T-helper 1 cell (primary cell): ENCODE data around the gene ARHGAP15.
A peak's percentile ranks its signal among the peaks of the same experiment; 100 is the strongest.

ENCODE experiments used
- DNase-seq, 5 donors: peaks; one replicate each; pipeline ENCODE4 v3.0.0-alpha.2; 2012 to 2020

The ARHGAP15 gene

DNA sequence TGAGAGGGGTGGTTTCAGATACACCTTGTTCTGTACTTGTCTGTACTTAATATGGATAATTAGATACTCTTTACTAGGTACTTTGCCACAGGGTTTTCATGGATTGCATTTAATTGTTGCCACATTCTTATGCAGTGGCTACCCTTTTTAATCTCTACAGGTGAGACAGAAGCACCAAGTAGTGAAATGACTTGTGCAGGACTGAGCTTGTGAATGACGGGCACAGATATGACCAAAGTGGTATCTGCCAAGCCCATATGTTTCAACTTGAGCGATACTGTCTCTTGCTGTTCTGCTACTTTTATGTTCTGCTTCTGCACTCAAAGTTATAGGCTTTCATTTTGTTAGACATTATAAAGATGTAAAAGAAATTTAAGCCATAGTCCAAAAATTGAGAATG lies 288.2 kb downstream of the ARHGAP15 start:
- no peak for DNase-seq

DNA sequence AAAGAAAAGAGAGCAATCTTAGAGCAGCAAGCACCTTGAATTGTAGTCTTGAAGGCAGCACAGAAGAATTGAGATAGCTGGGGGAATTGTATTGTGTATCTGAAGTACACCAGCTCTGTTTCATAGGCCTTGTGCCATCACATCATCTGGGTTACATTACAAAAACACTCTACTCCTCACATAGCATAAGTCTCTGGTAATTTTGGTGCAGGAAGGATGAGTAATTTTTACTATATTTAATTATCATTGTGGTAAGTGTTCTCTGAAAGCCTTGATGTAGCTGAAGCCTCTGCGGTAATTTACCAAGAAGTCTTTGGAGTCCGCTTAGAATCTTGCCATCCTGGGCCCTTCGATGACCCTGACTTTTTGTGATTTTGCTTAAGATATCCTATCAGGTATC lies 291.1 kb downstream of the ARHGAP15 start:
- DNase-seq = peak in 1 of 5 donors; percentile 20

DNA sequence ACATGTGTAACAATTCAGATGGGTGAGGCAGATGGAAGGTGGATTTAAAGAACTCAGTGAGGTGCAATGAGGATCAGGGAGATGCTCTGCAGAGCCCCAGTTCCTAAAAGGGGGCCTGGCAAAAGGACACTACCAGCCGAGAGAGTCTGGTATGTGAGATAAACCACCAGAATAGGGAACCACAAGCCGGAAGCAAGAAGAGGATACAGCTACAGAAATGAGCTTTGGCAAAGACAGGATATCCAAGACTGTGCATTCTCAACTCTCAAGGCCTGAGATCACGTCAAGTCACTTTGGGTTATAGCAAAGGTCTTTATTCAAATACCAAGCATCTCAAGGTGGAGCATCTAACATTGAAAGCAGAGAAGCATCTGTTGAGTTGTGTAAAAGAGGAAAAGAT lies 293.5 kb downstream of the ARHGAP15 start:
- peak in 1 of 5 donors; percentile 36 for DNase-seq

DNA sequence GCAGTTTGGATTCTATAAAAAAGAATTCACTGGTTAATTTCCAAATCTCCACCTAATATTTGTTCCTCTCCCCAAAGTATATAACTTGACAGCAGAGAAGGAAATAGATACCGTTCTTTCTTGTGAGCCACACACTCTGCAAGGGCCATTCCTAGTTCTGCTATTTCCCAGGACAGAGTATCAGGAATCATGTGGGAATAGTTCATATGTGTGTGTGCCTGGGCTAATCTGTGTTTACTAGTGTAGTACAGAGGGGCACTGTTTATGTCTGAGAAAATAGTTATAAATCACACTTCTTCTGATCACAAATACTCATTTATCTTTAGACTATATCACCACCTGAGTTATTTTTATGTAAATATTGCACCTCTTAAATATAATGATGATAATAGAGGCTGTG lies 296.7 kb downstream of the ARHGAP15 start:
- no peak for DNase-seq

DNA sequence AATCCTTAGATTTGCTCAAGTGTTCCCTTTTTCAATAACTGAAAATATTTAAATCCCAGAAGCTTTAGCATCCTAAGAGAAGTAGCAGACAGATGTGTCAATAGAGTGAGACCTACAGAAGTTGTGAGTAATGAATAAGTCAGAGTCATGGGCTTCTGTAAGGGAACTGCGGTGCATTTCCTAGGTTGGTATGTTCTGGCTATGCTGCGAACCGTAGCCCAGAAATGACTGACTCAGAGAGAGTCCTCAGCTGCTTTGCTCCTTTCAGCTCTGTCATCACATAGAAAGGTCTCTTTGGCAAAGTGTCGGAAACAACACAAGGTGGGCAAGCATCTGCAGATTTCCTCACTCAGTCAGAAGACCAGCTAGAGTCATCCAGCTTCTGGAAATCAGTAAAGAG lies 297.1 kb downstream of the ARHGAP15 start:
- DNase-seq = no peak

DNA sequence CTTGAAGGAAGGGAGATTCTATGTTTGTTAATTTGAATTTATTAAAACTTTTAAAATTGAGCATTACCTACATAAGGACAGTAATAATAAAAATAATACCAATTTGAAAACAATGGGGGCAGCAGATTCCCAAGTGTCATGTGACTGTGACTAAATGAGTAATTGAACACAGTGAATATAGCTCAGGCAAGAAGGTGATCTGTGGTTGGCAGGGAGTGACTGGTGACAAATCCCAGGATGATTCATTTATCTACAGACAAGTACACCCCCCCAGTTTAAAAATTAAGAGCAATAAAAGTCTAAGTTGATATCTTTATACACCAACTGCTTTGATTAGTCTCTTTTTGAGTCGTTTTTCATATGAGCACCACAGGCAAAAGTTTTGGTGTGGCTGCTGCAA lies 299.5 kb downstream of the ARHGAP15 start:
- DNase-seq = no peak

DNA sequence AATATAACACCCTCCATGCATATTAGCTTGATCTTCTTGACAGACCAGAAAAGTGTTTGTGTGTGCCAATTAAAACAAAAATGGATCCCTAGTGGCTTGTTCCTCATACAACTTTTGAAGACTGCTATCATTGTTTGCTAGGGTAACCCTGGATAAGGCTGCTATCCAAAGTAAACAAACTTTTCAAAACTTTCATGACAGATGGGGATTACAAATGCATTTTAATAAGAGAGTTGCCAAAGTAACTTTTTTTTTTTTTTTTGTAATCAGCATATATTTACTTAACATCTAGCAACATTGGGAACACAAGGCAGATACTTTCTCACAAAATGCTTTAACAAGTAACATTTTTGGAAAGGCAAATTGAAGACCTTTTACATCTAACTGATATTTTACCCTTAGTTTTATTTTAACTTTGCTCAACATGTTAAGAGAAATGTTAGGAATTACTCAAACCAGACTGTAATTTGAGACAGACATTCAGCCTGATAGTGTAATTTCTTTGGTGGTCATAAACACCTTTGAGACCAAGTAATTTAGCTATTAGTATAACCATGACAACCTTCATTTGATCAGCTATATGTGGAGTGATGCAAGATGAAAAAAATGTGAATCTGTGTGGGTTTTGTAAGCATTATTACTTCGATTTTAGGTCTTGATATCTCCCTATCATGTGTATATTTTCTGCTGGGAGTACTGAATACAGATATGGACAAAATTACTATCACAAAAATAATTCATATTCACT lies 300.9 kb downstream of the ARHGAP15 start:
- DNase-seq = no peak

DNA sequence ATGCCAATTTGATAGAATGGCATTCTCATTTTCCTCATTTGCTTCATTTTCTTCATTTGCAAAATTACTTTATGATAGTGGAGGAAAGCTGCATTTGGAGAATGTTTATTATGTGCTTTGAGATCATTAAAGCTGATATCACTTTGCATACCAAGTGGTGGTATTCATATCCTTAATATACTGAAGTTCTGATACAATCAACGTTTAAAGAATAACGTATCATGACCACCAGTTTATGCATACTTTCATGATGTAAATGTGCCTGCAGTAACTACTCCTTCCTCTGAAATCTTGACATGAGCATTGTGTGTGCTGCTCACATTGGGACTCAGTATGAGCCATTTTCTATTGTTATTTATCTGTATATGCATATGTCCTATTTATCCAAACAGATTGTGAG lies 302.1 kb downstream of the ARHGAP15 start:
- no peak for DNase-seq

DNA sequence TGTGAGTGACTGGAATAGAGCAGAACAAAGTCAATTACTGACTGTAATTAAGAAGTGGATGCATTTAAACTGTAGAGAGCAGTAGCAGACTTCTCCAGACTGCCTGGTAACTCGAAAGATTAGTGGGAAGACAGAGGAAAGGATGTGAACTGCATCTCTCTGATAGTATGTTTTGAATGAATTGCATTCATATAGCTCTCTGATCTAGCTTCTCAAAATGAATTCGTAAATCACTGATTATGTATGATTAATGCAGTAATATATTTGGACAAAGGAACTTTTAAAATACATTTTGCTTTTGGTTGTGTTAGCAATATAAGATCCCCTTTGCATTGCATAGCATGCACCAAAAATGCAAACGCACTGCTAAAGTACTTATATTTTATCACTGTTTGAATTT lies 304.0 kb downstream of the ARHGAP15 start:
- no peak for DNase-seq

DNA sequence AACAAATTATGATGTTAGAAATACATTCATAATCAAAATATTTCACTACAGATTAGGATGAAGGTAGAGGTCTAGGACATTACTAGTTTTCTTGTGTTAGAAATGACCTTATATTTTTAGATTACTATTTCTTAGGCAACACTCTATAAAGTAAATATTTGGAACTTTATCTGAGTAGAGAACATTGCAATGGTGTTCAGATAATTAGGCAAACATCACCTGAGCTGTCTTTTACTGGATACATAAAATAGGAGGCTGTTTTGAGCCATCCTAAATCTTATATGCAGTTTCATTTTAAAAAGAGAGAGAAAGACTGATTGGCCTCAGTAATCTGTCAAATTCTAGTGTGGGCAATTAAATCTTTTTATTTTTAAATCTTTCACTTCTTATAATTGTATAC lies 304.6 kb downstream of the ARHGAP15 start:
- no peak for DNase-seq

DNA sequence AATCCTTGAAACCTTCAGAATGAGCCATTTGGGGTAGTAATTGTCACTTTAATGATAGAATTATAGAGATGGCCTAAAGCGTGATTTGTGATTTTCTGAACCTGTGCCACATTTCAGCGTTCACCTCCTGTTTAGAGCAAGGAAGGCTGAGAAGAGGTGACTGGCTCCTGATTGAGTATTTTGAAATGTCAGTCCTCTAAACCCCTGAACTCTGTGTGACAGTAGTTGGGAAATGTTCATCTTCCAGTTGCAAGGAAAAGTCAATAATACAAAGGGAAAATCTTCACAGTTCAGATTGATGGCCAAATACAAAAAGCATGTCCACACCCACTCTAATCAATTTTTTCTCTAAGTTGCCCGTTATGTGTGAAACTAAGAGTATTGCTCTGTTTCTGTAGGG lies 305.2 kb downstream of the ARHGAP15 start:
- DNase-seq = no peak

DNA sequence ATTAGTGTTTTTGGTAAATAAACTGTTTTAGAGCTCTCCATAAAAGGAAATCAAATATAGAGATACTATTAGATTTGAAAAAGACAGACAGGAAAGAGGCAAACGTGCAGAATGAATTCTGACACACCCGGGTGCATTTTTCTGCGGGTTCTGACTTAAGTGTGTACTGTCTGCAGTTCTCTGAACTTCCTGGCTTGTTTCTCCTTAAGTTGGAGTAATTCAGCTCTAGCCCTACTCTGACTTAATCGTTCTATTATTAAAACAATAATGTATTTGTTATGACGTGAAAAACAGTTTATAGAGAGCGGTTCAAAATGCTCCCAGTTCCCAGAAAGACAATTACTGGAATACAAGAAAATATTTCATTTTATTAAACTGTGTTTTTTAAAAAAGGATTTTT lies 305.9 kb downstream of the ARHGAP15 start:
- no peak for DNase-seq

DNA sequence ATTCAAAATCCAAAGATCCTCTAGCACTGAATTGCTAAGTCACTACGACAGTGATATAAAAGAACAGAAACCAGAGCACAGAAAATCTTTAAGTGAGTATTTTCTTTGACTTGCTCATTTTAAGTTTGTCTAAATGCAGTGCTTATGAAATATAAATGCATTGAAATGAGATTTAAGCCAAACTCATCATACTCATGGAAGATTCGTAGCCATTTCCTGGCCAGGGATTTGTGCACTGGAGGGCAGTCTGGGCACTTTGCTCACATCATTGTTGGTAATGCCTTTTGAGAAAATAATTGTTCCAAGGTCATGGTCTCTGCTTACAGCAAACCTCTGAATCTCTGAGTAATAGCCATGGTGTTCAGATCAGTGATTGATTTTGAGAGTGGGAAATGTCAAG lies 307.7 kb downstream of the ARHGAP15 start:
- no peak for DNase-seq

DNA sequence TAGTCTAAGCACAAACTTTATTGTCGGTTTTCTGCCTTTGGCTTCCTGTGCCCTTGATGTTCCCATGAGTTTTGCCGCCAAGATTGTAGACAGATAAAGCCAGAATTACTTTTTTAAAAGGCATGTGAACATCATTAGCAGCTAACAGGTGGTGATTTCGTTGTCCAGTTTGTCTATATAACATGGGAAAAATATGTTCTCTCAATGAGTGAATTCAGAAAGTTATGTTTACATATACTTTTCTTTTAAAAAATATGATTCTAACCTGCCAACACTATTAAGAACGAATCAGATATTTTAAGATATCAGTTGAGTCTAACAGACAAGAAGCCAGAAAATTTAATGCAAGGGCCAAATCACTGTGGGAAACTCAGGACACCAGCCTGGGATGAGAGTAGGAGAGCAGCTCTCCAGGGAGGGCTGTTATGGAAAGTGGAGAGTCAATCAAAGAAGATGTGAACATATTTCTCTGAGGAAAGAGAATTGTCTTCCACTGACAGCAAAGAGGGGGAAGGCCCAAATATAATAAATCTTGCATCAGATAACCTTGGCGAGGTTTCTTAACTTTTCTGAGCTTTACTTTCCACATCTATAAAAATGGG lies 311.3 kb downstream of the ARHGAP15 start:
- DNase-seq = no peak

DNA sequence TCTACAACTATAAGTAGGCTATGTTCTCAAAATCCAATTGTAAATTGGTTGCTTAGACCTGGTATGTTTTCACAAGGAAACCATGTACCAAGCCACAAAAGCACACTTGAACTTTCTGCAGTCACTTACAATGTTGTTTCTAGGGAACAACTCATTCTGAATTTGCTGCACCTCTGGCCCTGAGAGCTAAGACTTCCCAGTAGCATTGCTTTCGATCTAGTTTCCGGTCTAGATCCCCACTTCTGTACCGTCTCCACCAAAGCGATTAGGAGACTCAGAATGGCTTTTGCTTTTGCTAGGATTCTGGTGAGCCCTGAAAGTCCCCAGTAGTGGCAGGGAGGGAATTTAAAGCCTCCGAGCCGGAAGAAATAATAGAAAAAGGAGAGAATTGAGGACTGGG lies 313.0 kb downstream of the ARHGAP15 start:
- DNase-seq = no peak

DNA sequence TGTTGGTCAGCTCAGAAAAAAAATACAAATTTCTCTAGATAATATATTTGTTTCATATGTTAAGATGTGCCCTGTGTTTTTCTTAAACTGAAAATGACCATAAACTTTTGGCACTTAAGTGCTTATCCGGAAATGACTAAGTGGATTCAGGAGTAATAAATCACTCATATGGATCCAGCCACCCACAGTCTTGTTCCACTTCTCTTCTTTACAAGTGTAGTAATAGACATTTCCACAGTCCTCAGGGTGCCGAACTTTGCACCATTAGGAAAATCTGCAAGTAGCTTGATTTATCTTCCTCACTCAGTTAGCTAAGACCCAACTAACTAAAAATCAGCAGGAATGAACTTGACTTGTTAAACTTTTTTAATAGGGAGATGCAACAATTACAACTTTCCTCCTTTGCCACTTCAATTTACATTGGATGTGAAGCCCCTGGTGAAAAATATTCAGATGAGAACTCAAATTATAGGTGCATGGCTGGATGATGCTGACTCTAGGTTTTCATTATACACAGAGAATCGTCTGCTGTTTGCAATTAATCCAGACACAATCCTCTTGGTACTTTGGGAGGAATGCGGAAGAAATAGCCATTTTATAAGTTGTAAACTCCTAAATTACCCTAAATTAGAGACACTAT lies 322.5 kb downstream of the ARHGAP15 start:
- peak in 1 of 5 donors; percentile 26 for DNase-seq

DNA sequence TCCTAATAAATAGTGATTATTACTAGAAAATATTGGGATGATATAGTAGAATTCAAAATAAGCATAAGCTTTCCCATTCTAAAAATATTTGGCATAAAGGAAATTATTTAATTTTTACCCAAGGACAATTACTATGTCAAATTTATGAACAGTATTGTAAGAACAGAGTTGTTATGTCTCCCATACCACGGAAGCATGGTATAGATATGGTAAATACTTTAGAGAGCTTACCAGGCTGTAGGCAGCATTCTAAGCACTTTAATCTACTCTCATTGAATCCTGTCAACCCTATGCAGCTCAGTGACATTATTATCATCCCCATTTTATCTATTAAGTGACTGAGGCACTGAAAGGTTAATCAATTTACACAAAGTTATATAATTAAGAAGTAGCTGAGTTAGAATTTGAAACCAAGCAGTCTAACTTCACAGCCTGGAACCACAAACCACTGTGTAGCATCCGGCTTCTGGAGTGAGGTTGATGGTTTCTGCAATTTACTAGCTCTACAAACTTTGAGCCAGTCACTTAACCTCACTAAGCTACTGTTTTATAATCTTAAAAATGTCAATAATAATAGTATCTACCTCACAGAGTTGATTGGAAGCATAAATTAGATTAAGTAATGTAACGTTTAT lies 323.7 kb downstream of the ARHGAP15 start:
- DNase-seq = peak in 3 of 5 donors; percentile 8 to 54 (median 14)

DNA sequence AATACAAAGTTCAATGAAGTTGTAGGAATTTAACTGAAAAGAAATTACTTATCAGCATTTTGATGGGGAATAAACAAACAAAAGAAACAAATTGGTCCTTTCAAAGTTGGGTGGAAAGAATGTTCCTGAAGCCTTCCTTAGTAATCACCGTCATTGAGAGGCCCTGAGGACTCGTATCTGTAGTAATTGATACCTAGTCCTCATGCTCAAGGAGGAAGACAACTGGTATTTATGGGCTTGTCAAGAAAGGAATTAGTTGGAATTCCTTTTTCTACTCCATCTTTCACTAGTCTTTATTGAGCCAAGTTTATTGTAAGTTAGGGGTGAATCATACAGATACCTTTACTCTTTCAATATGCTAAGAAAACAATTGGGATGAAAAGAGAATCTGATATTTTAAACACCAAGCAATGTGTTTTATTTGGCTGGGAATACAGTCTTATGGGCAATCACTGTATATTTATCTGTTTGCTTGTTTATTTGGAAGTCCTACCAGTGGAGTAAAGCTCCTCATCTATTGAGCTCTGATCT lies 324.8 kb downstream of the ARHGAP15 start:
- DNase-seq = no peak

DNA sequence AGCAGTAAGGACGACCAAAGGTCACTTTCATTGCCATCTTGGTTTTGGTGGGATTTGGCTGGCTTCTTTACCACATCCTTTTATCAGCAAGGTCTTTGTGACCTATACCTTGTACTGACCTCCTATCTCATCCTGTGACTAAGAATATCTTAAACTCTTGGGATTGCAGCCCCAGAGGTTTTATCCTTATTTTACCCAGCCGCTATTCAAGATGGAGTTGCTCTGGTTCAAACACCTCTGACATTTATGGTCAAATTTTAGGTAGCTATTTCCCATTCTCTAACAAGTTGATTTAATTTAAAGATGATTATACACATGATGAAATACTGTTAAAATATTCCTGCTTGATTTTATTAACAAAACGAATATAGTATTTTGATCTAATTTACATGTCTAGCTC lies 326.1 kb downstream of the ARHGAP15 start:
- DNase-seq = no peak

DNA sequence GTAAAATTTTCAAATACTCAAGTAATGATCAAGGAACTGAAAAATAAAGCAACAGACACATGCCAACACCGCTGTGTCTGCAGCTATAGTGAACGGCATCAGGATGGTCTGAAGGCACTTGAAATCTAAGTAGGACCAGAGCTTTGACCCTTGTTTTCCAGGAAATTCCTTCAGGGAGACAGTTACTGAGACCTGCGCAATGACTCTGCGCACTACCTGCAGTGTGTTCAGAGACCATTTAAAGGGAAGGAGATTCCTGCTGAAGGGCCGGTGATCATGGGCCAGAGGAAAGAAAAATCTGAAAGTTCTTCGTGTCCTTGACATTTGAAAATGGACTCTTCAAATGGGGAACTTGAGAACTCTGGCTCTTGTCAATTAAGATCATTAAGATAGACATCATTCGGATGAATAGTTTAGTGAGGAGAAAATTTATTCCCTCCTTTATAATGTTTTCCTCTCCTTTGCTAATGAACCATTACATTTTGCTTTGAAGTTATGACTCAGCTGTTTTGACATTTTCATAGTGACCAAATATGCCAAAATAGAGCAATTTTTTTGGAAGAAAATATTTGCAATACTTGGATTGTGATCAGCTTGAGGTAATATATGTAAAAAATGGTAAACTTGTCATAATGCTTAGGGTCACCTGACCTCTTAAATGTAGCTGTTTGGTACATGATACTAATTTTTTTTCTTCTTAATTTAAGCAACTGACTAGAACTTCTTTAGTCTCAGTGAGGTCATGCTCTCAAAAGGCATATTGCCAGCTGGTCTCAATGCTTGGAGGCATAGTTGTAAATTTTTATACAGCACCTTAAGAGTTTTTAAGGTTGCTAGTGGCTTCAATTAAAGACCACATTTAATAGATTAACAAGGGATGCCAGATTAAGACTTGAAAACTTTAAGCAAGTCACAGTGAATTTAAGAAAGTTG lies 329.3 kb downstream of the ARHGAP15 start:
- DNase-seq = no peak

DNA sequence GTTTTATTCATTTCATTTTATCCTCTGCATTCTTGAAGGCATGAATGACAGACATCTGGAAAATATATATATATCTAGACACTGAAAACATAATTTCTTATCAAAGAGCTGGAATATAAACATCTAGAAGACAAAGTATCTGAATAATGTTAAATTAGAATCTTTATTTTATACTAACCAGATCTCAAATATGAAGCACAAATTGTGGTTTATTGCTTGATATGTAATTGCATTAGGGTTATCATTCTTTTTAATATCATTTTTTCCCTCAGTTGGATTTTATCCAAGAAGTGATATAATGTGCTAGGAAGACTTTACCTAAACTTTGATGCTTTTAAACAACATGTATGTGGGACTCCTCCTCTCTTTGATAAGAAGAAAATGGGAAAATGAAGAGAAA lies 331.2 kb downstream of the ARHGAP15 start:
- no peak for DNase-seq

DNA sequence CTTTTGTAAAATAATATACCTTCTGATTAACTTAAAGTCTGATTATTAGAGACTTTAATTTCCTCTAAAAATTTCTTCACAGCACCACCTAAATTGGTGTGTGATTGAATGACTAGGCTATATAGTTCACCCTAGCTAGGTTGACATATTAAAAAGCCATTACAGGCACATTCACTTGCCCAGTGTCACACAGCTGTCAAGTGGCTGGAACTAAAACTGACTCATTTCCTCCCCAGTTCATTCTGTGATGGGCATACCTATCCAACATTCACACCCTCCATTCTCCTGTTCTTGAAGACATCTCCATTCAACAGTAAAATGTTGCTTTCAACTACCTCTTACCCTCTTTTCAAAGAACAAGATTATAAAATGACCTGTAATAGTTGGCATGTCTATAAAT lies 334.5 kb downstream of the ARHGAP15 start:
- no peak for DNase-seq
